ENCODE data around the gene EML6.

GRCh38 chr2:54960164-54960563, 236.7 kb downstream of the EML6 start:
- TF ChIP-seq CTCF (IDR thresholded peaks at IDR 0.05; ENCODE audit: low read depth, low read length) (no peak), POLR2A (IDR thresholded peaks at IDR 0.05; ENCODE audit: extremely low read depth, insufficient read length) (no peak), MAX (IDR thresholded peaks at IDR 0.05; ENCODE audit: low read depth, low read length) (no peak)
